NCI-H748 (cell line): ENCODE data around the gene PI4KB.
A peak's percentile ranks its signal among the peaks of the same experiment; 100 is the strongest.
"Not testable (repeated sequence)": the region's sequence is repeated elsewhere in the genome, so short reads cannot be mapped to it uniquely, and the experiment has no call there.

Experiments used
- DNase-seq: peaks from one replicate; lab custom pipeline; 2025; ENCODE audit not compliant: unreplicated experiment; lab: John Stamatoyannopoulos, UW

The PI4KB gene

GRCh38 chr1:151281969-151282882 is 45.0 kb downstream of the PI4KB start, which contains the start of gene ZNF687:
Gene ZNF687 (plus strand): TSS chr1:151282299. CDS start chr1:151286292, 3,993 bp downstream.
- peak; percentile 100 for DNase-seq

DNA sequence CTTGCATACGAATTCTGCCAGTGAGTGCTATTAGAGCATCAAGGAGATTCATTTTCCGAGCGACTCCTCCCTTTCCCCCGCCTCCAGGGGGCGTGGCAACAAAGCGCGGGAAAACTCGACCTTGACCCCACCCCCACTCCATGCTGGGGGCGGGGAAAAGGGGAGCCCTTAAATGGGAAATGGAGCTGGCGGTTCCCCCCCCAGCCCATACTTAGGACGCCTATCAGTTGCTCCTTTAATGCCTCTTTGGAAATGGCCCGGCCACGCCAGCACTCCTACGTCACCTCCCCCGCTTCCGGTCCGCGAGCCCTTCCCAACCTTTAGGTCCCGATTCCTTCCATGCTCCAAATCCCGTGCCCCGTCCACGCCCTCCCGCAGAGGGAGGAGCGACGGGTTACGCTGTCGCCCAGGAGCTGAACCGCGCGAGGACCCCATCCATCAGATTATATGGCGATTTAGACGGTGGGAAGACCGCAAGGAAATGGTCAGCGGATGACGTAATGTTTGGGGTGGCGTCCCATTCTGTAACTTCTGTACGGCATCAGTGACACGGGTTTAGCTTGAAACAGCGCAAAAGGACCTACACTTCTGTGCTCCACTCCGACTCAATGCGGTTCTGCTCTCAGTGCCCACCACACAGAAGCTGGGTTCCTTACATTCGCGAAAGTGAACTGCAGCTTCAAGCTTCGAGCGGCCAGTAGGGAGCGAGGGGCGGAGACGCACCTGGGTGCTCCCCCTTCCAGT is 45.8 kb downstream of the PI4KB start:
- DNase-seq, result peak; percentile 98

- no peak for DNase-seq
These were observed 50.0 kb downstream of the PI4KB start for GRCh38 chr1:151277249-151277648.

- DNase-seq, result not testable (repeated sequence)
These were observed 51.9 kb downstream of the PI4KB start for GRCh38 chr1:151275341-151275740.

- DNase-seq, result no peak
These were observed 53.2 kb downstream of the PI4KB start for GRCh38 chr1:151273924-151274466.

- no peak for DNase-seq
These were observed 59.5 kb downstream of the PI4KB start for GRCh38 chr1:151267760-151268159.

GRCh38 chr1:151266821-151267220 is 60.4 kb downstream of the PI4KB start:
- no peak for DNase-seq

GRCh38 chr1:151266315-151266714 is 60.9 kb downstream of the PI4KB start:
- DNase-seq, result no peak

DNA sequence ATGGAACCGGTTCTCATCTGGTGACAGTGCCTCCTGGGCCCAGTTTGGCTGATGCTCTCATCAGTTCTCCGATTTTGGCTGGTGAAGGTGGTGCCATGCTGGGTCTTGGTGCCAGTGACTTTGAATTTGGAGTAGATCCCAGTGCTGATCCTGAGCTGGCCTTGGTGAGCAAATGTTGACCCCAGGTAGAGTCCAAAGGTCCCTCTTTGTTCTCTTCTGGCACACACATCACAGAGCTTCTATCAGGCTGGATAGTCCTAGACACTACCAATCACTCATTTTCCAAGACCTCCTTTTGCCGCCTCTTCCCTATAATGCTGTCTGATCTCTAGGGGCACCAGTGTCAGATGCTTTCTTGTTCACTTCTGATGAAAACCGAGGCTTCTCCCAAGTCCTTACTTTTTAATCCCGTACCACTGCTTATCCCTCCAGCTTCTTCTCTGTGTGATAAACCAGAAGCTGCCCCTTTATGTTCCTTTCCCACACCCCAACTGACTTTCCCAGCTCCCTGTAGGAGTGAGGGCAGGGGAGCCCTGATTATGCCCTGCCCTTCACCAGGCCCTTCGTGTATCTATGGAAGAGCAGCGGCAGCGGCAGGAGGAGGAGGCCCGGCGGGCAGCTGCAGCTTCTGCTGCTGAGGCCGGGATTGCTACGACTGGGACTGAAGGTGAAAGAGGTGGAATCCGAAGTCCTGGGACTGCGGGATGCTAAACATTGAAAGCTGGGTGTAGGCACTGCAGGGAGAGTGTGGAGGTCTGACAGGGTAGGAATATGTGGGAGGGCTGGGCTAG is 61.6 kb downstream of the PI4KB start:
- DNase-seq, result no peak

DNA sequence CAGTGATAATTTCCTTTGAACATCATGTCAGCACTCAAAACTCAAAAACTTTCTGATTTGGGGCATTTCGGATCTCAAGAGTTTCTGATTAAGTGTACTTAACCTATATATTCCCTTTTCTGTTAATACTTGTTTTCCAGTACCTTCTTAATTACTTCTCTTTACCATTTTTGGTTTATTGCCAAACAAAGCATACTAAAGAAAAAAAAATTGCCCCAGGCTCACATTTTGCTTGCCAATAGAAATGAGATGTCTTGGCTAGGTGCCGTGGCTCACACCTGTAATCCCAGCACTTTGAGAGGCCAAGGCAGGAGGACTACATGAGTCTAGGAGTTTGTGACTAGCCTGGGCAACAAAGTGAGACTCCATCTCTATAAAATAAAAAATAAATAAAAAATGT is 67.9 kb downstream of the PI4KB start:
- DNase-seq, result no peak

DNA sequence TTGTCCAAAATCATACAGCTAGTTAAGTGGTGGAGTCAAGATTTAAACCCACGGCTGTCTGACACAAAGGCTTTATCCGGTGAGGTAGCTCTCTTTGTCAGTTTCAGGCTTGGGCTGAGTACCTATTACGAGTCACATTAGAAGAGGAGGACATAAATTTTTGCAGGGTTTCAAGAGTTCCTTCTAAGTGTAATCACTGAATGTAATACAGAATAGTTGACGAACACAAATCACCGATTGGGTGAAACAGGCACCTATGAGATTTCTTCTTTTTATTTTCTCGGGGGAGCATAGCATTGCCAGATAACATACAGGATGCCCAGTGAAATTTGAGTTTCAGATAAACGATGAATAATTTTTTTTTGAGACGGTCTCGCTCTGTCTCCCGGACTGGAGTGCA is 71.8 kb downstream of the PI4KB start:
- DNase-seq, result no peak

GRCh38 chr1:151254217-151255213 is 72.7 kb downstream of the PI4KB start, which contains the start of gene PSMD4:
Gene PSMD4 (plus strand): TSS chr1:151254734. CDS start chr1:151254783, 49 bp downstream.
- DNase-seq, result peak; percentile 97

GRCh38 chr1:151251656-151252470 is 75.4 kb downstream of the PI4KB start:
- DNase-seq, result peak; percentile 84

- no peak for DNase-seq
These were observed 80.4 kb downstream of the PI4KB start for GRCh38 chr1:151246786-151247185.

DNA sequence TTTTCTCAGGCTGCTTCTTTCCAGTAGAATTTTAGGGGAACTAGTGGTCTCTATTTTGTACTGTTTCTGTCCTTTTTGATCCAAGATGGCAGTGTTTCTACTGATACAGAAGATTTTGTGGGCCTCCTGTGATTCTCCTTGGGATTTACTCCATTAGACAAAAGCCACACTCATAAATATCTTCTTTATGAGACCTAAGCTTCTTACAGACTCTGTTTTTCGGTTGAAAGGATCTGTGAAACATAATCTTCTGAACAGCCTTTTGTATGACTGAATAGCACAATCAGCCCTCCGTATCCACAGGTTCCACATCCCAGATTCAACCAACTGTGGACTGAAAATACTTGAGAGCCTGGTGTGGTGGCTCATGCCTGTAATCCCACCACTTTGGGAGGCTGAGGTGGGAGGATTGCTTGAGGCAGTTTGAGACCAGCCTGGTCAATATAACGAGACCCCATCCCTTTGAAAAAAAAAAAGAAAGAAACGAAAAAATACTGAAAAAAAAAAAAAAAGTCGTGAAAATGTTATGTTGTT is 83.5 kb downstream of the PI4KB start:
- DNase-seq, result no peak

DNA sequence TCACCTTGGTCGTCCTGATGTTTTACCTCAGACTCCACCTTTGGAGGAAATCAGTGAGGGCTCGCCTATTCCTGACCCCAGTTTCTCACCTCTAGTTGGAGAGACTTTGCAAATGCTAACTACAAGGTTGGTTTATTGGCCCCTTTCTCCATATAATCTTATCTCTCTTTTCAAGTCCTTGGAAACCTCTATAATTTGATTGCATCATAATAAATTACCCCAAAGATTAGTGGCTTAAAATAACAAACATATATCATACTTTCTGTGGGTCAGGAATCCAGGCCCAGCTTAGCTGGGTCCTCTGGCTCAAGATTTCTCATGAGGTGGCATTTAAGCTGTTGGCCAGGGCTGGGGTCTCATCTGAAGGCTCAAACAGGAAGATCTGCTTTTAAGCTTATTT is 84.8 kb downstream of the PI4KB start:
- DNase-seq, result no peak
